ENCODE measurements around the gene CTSD. TPM values are rescaled to one million over a fixed set of nuclear protein-coding genes. Genes with fewer than 3 reads are reported as not detected.
A peak's percentile ranks its signal among the peaks of the same experiment; 100 is the strongest.

CTSD gene
- total RNA-seq, 1 donor from 2014 or later: 109 TPM

GRCh38 chr11:1751531-1751921 is 12.2 kb downstream of the CTSD start:
- DNase-seq (ENCODE audit: low read depth, low spot score): no peak
- H3K4me3 Mint-ChIP-seq: no peak overlapping the region

GRCh38 chr11:1750840-1751530 is 12.7 kb downstream of the CTSD start:
- Mint-ChIP-seq H3K4me3 (no peak overlapping the region), H3K27me3 (ENCODE audit: low read depth) (peaks cover 30% of the 10 kb centered on the region), H3K4me1 (peaks cover 16% of the 10 kb centered on the region), H3K27ac (ENCODE audit: unreplicated experiment) (no peak overlapping the region), H3K9me3 (peaks cover 3% of the 10 kb centered on the region), H3K36me3 (ENCODE audit: low read depth) (peaks cover 3% of the 10 kb centered on the region)
- no peak for DNase-seq (ENCODE audit: low read depth, low spot score)
- TF ChIP-seq, protein P1, sequence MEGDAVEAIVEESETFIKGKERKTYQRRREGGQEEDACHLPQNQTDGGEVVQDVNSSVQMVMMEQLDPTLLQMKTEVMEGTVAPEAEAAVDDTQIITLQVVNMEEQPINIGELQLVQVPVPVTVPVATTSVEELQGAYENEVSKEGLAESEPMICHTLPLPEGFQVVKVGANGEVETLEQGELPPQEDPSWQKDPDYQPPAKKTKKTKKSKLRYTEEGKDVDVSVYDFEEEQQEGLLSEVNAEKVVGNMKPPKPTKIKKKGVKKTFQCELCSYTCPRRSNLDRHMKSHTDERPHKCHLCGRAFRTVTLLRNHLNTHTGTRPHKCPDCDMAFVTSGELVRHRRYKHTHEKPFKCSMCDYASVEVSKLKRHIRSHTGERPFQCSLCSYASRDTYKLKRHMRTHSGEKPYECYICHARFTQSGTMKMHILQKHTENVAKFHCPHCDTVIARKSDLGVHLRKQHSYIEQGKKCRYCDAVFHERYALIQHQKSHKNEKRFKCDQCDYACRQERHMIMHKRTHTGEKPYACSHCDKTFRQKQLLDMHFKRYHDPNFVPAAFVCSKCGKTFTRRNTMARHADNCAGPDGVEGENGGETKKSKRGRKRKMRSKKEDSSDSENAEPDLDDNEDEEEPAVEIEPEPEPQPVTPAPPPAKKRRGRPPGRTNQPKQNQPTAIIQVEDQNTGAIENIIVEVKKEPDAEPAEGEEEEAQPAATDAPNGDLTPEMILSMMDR (conservative IDR thresholded peaks at IDR 0.05): no peak

More at GRCh38 chr11:1751531-1751921, 12.2 kb downstream of the CTSD start:
- Mint-ChIP-seq H3K36me3 (ENCODE audit: low read depth) (no peaks in the 10 kb centered on the region), H3K9me3 (no peaks in the 10 kb centered on the region), H3K27ac (ENCODE audit: unreplicated experiment) (no peak overlapping the region), H3K27me3 (ENCODE audit: low read depth) (peaks cover 26% of the 10 kb centered on the region), H3K4me1 (peaks cover 12% of the 10 kb centered on the region)
- TF ChIP-seq, protein P1 (conservative IDR thresholded peaks at IDR 0.05): no peak

DNA sequence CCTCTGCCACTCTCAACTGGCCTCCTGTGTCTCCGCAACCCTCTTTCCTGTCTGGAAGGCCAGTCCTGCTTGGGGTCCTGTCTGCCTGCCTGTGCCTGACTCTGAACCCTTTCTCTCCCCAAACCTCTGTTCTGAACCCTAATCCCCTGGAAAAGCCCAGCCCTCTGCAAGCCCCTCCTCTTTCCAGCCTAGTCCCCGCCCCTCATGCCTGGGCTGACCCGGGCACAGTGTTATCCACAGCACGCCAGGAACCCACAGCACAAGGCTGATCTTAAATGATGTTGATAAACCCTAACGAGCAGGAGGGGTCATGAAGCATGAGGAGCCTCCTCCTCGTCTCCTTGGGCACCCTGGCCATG is 13.3 kb downstream of the CTSD start, which contains the start of gene IFITM10:
Gene IFITM10, minus strand, starts transcription at position 115 of the 359 bp plus-strand sequence. CDS start 153 bp downstream, outside the sequence.
- Mint-ChIP-seq H3K27ac (ENCODE audit: unreplicated experiment) (no peak within 1 kb of the TSS), H3K4me1 (peaks cover 17% of the 10 kb centered on the region), H3K9me3 (peaks cover 6% of the 10 kb centered on the region), H3K36me3 (ENCODE audit: low read depth) (peaks cover 5% of the 10 kb centered on the region), H3K27me3 (ENCODE audit: low read depth) (peaks cover 36% of the 10 kb centered on the region), H3K4me3 (peak within 1 kb of the TSS; percentile 50)
- DNase-seq (ENCODE audit: low read depth, low spot score): no peak
- TF ChIP-seq, protein P1 (conservative IDR thresholded peaks at IDR 0.05): no peak

- peaks cover 8% of the 10 kb centered on the region for H3K9me3 Mint-ChIP-seq
- H3K27me3 Mint-ChIP-seq (ENCODE audit: low read depth): peaks cover 38% of the 10 kb centered on the region
- peaks cover 5% of the 10 kb centered on the region for H3K36me3 Mint-ChIP-seq (ENCODE audit: low read depth)
Observed at GRCh38 chr11:1749395-1750351, 14.1 kb downstream of the CTSD start.

More at GRCh38 chr11:1749395-1750351, 14.1 kb downstream of the CTSD start:
- peak overlapping the region; percentile 50 for H3K4me3 Mint-ChIP-seq
- H3K27ac Mint-ChIP-seq (ENCODE audit: unreplicated experiment): no peak overlapping the region
- TF ChIP-seq, protein P1 (conservative IDR thresholded peaks at IDR 0.05): no peak
- DNase-seq (ENCODE audit: low read depth, low spot score): no peak
- H3K4me1 Mint-ChIP-seq: peaks cover 17% of the 10 kb centered on the region

All from neural crest cell (in vitro differentiated cells).